NAMALWA (cell line): ENCODE measurements around the gene MAJIN.

Experiments used
- DNase-seq: peaks from one replicate; pipeline ENCODE4 v3.0.0-alpha.2; 2015; ENCODE audit warnings: low spot score

Gene MAJIN

GRCh38 chr11:64932324-64932723 lies 39.6 kb downstream of the MAJIN start:
- no peak for DNase-seq

GRCh38 chr11:64931290-64931689 lies 40.6 kb downstream of the MAJIN start:
- no peak for DNase-seq

- DNase-seq: no peak
Observed at GRCh38 chr11:64930340-64930739, 41.6 kb downstream of the MAJIN start.

GRCh38 chr11:64929625-64930024 lies 42.3 kb downstream of the MAJIN start:
- DNase-seq: no peak

- no peak for DNase-seq
Observed at GRCh38 chr11:64928957-64929356, 43.0 kb downstream of the MAJIN start.

- no peak for DNase-seq
Observed at GRCh38 chr11:64926689-64927088, 45.2 kb downstream of the MAJIN start.

GRCh38 chr11:64925536-64926436 lies 46.1 kb downstream of the MAJIN start:
- DNase-seq: no peak

GRCh38 chr11:64924910-64925284 lies 47.0 kb downstream of the MAJIN start:
- no peak for DNase-seq

GRCh38 chr11:64923944-64924909 lies 47.7 kb downstream of the MAJIN start, which contains the start of gene PPP2R5B:
TSS of gene PPP2R5B (plus strand) at chr11:64924689. CDS start at chr11:64925735, 1,046 bp downstream.
- peak; percentile 89 for DNase-seq

GRCh38 chr11:64923151-64923661 lies 48.7 kb downstream of the MAJIN start:
- DNase-seq: no peak

GRCh38 chr11:64921384-64921783 lies 50.5 kb downstream of the MAJIN start:
- no peak for DNase-seq

- no peak for DNase-seq
Observed at GRCh38 chr11:64920124-64920523, 51.8 kb downstream of the MAJIN start.

GRCh38 chr11:64919627-64920026 lies 52.3 kb downstream of the MAJIN start:
- no peak for DNase-seq

- DNase-seq: peak; percentile 77
Observed at GRCh38 chr11:64918017-64918416, 53.9 kb downstream of the MAJIN start.

GRCh38 chr11:64917663-64917995 lies 54.3 kb downstream of the MAJIN start:
- DNase-seq: no peak

- peak; percentile 100 for DNase-seq
Observed at GRCh38 chr11:64916775-64917662, 54.9 kb downstream of the MAJIN start, which contains the start of gene ATG2A. TSS of gene ATG2A (minus strand) at chr11:64917209. CDS start at chr11:64917135, 74 bp downstream.

- peak; percentile 66 for DNase-seq
Observed at GRCh38 chr11:64916040-64916774, 55.7 kb downstream of the MAJIN start.

GRCh38 chr11:64915376-64915887 lies 56.5 kb downstream of the MAJIN start:
- DNase-seq: no peak

GRCh38 chr11:64914123-64914522 lies 57.8 kb downstream of the MAJIN start:
- no peak for DNase-seq

- DNase-seq: no peak
Observed at GRCh38 chr11:64913171-64913727, 58.7 kb downstream of the MAJIN start.
